ENCODE data around the gene RPUSD4. TPM values are rescaled to one million over a fixed set of nuclear protein-coding genes. Genes with fewer than 3 reads are reported as not detected.

RPUSD4 gene
- 16.3 to 18.3 TPM (median 17.0 TPM) in 5 replicates for total RNA-seq (2022; extraction: Qiagen RNA extraction)

GRCh38 chr11:126211236-126212088, at the start of gene RPUSD4, which contains the start of gene FAM118B:
Gene RPUSD4, minus strand, starts transcription at chr11:126211650. Its CDS starts 12 bp downstream, at chr11:126211638.
Gene FAM118B, plus strand, starts transcription at chr11:126211782. Its CDS starts 23,220 bp downstream, at chr11:126235002.

Other genes with a start within 250 kb of the RPUSD4 start
- gene CDON, start 148.8 kb downstream of the RPUSD4 start, total RNA-seq (2022; extraction: Qiagen RNA extraction) = 1.6 to 2.5 TPM (median 2.0 TPM) in 5 replicates
- gene FAM118B, start 132 bp upstream of the RPUSD4 start, total RNA-seq (2022; extraction: Qiagen RNA extraction) = 14.4 to 18.4 TPM (median 15.8 TPM) in 5 replicates
- 57.3 to 65.2 TPM (median 59.8 TPM) in 5 replicates for gene SRPRA, start 57.2 kb upstream of the RPUSD4 start, total RNA-seq (2022; extraction: Qiagen RNA extraction)
- 22.1 to 24.3 TPM (median 22.7 TPM) in 5 replicates for gene FOXRED1, start 57.5 kb upstream of the RPUSD4 start, total RNA-seq (2022; extraction: Qiagen RNA extraction)
- 5.4 to 7.3 TPM (median 6.2 TPM) in 5 replicates for gene TIRAP, start 71.4 kb upstream of the RPUSD4 start, total RNA-seq (2022; extraction: Qiagen RNA extraction)
- 17.3 to 18.5 TPM (median 17.5 TPM) in 5 replicates for gene DCPS, start 92.4 kb upstream of the RPUSD4 start, total RNA-seq (2022; extraction: Qiagen RNA extraction)
- gene ST3GAL4, start 144.0 kb upstream of the RPUSD4 start, total RNA-seq (2022; extraction: Qiagen RNA extraction) = 28.3 to 31.3 TPM (median 28.9 TPM) in 5 replicates